IPS-18c (cell line): Measurements from ENCODE around the gene UBE2I.
A peak's percentile ranks its signal among the peaks of the same experiment; 100 is the strongest.

Experiments used
- H3K4me3 ChIP-seq: 2 replicates; pipeline ENCODE4 v1.7.0; 2013; ENCODE audit warnings: low read depth, mild to moderate bottlenecking, low read length, moderate library complexity; ENCODE audit not compliant: insufficient read depth
- H3K9me3 ChIP-seq: one replicate; pipeline ENCODE4 v1.6.1; 2013; ENCODE audit warnings: mild to moderate bottlenecking, low read length, moderate library complexity; ENCODE audit not compliant: control insufficient read depth, insufficient read depth

UBE2I gene

GRCh38 chr16:1351582-1352362, 42.3 kb downstream of the UBE2I start, which contains the start of the genes GNPTG and TSR3:
Gene GNPTG (plus strand): TSS chr16:1351931. CDS start chr16:1351966, 35 bp downstream.
Gene TSR3 (minus strand): TSS chr16:1351878. CDS start chr16:1351804, 74 bp downstream.
- Histone ChIP-seq H3K4me3 (peak within 1 kb of the TSS; percentile 95), H3K9me3 (no peaks in the 10 kb centered on the region)

GRCh38 chr16:1354815-1355540, 45.5 kb downstream of the UBE2I start:
- H3K4me3 ChIP-seq, result no peak overlapping the region
- no peaks in the 10 kb centered on the region for H3K9me3 ChIP-seq

- no peak overlapping the region for H3K4me3 ChIP-seq
- H3K9me3 ChIP-seq, result no peaks in the 10 kb centered on the region
Measured at GRCh38 chr16:1355591-1355990, 46.2 kb downstream of the UBE2I start.

DNA sequence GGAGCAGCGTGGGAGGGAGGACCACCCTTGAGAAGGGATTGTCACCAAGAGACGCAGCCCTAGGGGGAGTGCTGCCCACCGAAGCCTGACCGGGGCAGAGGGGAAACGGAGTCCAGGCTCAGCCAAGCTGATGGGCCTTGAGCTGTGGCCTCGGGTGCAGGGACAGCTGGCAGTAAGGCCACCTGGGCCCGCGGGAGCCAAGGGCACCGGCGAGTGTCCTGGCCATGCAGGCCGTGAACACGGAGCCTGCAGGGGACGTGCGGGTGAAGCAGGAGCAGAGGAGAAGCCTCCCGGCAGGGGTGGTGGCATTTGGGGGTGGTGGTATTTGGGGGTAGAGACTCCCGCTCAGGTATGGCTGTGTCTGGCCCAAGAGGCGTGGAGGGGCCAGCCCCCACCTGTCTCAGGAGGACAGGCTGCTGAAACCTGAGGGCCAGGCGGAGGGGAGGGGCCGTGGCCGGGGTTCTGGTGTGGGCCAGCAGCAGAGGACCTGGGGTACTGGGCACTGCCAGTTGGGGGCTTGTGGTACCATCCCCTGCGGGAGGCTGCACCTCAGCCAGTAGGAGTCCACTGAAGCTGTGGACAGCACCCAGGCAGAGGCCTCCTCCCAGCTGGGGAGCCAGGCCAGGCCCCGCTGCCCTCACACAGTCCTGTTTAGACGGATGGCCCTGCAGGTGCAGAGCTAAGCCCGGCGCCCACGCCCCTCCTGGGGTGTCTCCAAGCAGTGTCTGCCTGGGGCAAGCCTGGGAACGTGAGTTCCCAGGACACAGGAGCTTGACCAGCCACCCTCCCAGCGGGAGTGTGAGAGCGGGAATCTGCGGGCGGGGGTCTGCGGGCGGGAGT, 46.8 kb downstream of the UBE2I start:
- no peaks in the 10 kb centered on the region for H3K9me3 ChIP-seq
- H3K4me3 ChIP-seq, result no peak overlapping the region

DNA sequence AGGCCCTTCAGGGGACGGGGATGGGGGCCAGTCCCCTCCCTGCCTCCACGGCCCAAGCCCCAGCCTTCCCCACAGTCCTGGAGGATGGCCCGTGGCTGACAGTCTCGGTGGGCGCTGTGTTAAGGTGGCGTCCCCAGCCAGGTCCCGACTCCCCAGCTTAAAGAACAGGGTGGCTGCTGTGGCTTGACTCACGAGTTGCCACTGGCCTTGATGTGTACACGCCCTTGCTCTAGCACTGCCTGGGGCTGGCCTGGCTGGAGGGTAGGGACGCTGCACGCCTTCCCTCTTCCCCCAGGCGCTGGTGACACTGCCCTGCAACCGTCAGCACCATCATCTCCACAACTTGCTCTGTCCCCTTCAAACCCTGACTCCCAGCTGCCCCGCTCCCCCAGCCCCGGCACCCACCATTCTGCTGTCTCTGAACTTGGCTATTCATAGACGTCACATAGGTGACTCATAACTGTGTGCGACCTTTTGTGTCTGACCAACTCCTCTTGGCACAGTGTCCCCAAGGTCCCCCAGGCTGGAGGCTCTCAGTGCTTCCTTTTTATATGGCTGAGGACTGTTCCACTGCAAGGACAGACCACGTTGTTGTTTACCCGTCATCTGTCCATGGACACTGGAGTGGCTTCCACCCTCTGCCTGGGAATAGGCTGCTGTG, 48.6 kb downstream of the UBE2I start:
- Histone ChIP-seq H3K9me3 (no peaks in the 10 kb centered on the region), H3K4me3 (no peak overlapping the region)

- H3K9me3 ChIP-seq, result no peaks in the 10 kb centered on the region
- no peak overlapping the region for H3K4me3 ChIP-seq
Measured at GRCh38 chr16:1361685-1362360, 52.4 kb downstream of the UBE2I start.

DNA sequence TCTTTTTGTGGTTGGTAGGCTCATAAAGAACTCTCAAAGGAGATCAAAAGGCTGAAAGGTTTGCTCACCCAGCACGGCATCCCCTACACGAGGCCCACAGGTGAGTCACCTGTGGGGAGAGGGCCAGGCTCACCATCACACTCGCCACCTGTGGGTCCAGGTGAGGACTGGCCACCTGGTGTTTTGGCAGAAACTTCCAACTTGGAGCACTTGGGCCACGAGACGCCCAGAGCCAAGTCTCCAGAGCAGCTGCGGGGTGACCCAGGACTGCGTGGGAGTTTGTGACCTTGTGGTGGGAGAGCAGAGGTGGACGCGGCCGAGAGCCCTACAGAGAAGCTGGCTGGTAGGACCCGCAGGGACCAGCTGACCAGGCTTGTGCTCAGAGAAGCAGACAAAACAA, 53.4 kb downstream of the UBE2I start:
- Histone ChIP-seq H3K9me3 (no peaks in the 10 kb centered on the region), H3K4me3 (no peak overlapping the region)

- Histone ChIP-seq H3K9me3 (no peaks in the 10 kb centered on the region), H3K4me3 (no peak overlapping the region)
Measured at GRCh38 chr16:1363501-1364041, 54.1 kb downstream of the UBE2I start.

- Histone ChIP-seq H3K9me3 (no peaks in the 10 kb centered on the region), H3K4me3 (no peak overlapping the region)
Measured at GRCh38 chr16:1364510-1364909, 55.1 kb downstream of the UBE2I start.

- H3K9me3 ChIP-seq, result no peaks in the 10 kb centered on the region
- H3K4me3 ChIP-seq, result no peak overlapping the region
Measured at GRCh38 chr16:1366060-1366711, 56.8 kb downstream of the UBE2I start.

DNA sequence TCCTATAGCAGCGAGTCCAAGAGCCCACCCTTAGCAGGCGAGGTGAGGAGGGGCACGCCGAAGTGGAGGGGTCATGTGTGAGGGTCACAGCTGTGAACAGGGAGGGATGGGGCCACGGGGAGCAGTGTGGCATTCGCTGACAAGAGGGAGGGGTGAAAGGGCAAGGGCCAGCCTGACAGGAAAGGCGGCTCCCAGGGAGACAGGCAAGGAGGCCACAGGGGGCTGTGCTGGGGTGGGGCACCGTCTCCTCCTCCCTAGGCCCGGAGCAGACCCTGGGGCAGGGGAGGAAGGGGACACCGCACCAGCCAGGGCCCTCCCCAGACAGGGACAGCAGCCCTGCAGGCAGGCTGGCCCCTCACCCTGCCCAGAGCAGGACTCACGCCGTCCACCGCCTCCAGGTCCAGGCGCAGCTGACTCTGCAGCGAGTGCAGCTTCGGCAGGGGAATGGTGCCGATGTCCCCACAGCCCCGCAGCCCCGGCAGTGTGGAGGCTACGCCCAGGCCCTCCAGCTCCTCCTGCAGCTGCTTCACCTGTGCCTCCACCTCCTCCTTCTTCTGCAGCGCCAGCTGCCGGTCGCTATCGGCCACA, 57.4 kb downstream of the UBE2I start:
- Histone ChIP-seq H3K4me3 (no peak overlapping the region), H3K9me3 (no peaks in the 10 kb centered on the region)

GRCh38 chr16:1367486-1368174, 58.2 kb downstream of the UBE2I start:
- H3K9me3 ChIP-seq, result no peaks in the 10 kb centered on the region
- H3K4me3 ChIP-seq, result no peak overlapping the region

- no peaks in the 10 kb centered on the region for H3K9me3 ChIP-seq
- no peak overlapping the region for H3K4me3 ChIP-seq
Measured at GRCh38 chr16:1371054-1371978, 61.9 kb downstream of the UBE2I start.

- Histone ChIP-seq H3K4me3 (no peak overlapping the region), H3K9me3 (no peaks in the 10 kb centered on the region)
Measured at GRCh38 chr16:1372292-1372950, 63.0 kb downstream of the UBE2I start.
